ENCODE data around the gene ZDHHC11.
"Not testable (repeated sequence)": the region's sequence is repeated elsewhere in the genome, so short reads cannot be mapped to it uniquely, and the experiment has no call there.

- TF ChIP-seq CTCF, POLR2A (IDR thresholded peaks at IDR 0.05): not testable (repeated sequence)
Measured at GRCh38 chr5:840118-840973, 10.4 kb downstream of the ZDHHC11 start.

Data from esophagus squamous epithelium (tissue), 4 donors.